GM21390 (cell line): ENCODE results near the gene CC2D1B.
"Not testable (repeated sequence)": the region's sequence is repeated elsewhere in the genome, so short reads cannot be mapped to it uniquely, and the experiment has no call there.

ENCODE experiments used
- ATAC-seq: cut with Tn5 transposase; IDR thresholded peaks from one replicate; pipeline ENCODE4 v1.9.1; 2021; ENCODE audit not compliant: unreplicated experiment

The CC2D1B gene

GRCh38 chr1:52365746-52366516 is at the start of gene CC2D1B:
TSS of gene CC2D1B (minus strand) at chr1:52366205. CDS start at chr1:52364620, 1,585 bp downstream.
- peak; percentile 86 for ATAC-seq

GRCh38 chr1:52414942-52415341 is 48.9 kb upstream of the CC2D1B start:
- no peak for ATAC-seq

- ATAC-seq: no peak
Measured at GRCh38 chr1:52413410-52413989, 47.5 kb upstream of the CC2D1B start.

GRCh38 chr1:52404975-52405338 is 39.0 kb upstream of the CC2D1B start:
- ATAC-seq: no peak

- peak; percentile 97 for ATAC-seq
Measured at GRCh38 chr1:52404116-52404974, 38.3 kb upstream of the CC2D1B start, which contains the start of the genes ORC1 and PRPF38A. TSS of gene ORC1 (minus strand) at chr1:52404423. CDS start at chr1:52402223, 2,200 bp downstream. TSS of gene PRPF38A (plus strand) at chr1:52404602. CDS start at chr1:52404750, 148 bp downstream.

- peak; percentile 38 for ATAC-seq
Measured at GRCh38 chr1:52403566-52404115, 37.6 kb upstream of the CC2D1B start.

- no peak for ATAC-seq
Measured at GRCh38 chr1:52402860-52403240, 36.8 kb upstream of the CC2D1B start.

GRCh38 chr1:52400131-52400530 is 34.1 kb upstream of the CC2D1B start:
- ATAC-seq: no peak

- no peak for ATAC-seq
Measured at GRCh38 chr1:52399629-52400028, 33.6 kb upstream of the CC2D1B start.

GRCh38 chr1:52393174-52393573 is 27.2 kb upstream of the CC2D1B start:
- no peak for ATAC-seq

GRCh38 chr1:52386458-52386857 is 20.5 kb upstream of the CC2D1B start:
- ATAC-seq: no peak

- ATAC-seq: no peak
Measured at GRCh38 chr1:52385376-52385775, 19.4 kb upstream of the CC2D1B start.

- not testable (repeated sequence) for ATAC-seq
Measured at GRCh38 chr1:52369851-52370250, 3.8 kb upstream of the CC2D1B start.

- no peak for ATAC-seq
Measured at GRCh38 chr1:52368383-52369172, 2.6 kb upstream of the CC2D1B start.

GRCh38 chr1:52367272-52367671 is 1.3 kb upstream of the CC2D1B start:
- ATAC-seq: no peak

- no peak for ATAC-seq
Measured at GRCh38 chr1:52366517-52366827, 467 bp upstream of the CC2D1B start.

GRCh38 chr1:52365071-52365745 is 797 bp downstream of the CC2D1B start:
- no peak for ATAC-seq

GRCh38 chr1:52364235-52364839 is 1.7 kb downstream of the CC2D1B start:
- ATAC-seq: no peak

- no peak for ATAC-seq
Measured at GRCh38 chr1:52360595-52360968, 5.4 kb downstream of the CC2D1B start.
